ENCODE data around the gene SYT9.

The SYT9 gene, protein sequence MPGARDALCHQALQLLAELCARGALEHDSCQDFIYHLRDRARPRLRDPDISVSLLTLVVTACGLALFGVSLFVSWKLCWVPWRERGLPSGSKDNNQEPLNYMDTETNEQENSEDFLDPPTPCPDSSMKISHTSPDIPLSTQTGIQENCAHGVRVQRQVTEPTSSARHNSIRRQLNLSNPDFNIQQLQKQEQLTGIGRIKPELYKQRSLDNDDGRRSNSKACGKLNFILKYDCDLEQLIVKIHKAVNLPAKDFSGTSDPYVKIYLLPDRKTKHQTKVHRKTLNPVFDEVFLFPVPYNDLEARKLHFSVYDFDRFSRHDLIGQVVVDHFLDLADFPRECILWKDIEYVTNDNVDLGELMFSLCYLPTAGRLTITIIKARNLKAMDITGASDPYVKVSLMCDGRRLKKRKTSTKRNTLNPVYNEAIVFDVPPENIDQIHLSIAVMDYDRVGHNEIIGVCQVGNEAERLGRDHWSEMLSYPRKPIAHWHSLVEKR

GRCh38 chr11:7251836-7252682 is at the start of gene SYT9:
Gene SYT9, plus strand, starts transcription at chr11:7251904. Its CDS starts 283 bp downstream, at chr11:7252187.
- peak; percentile 35 to 89 (median 78) for DNase-seq
- intact Hi-C loops (cut with DNase I) = loop anchor here (10.0 kb wide), 1 partner anchor 733 kb away; the partner anchor contains the start of gene EIF3F

DNA sequence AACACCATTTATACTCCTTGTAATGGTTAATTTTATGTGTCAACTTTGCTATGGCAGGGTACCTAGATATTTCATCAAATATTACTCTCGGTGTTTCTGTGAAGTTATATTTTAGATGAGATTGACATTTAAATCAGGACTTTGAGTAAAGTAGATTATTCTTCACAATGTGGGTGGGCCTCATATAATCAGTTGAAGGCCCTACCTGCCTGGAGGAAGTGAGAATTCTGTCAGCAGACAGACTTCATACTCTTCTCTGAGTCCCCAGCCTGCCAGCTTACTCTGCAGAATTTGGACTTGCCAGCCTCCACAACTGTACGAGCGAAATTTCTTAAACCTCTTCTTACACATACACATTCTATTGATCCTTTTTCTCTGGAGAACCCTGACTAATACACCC is 49.3 kb upstream of the SYT9 start:
- intact Hi-C loops (cut with DNase I) = no loop called here
- DNase-seq = no peak

GRCh38 chr11:7204778-7205177 is 46.9 kb upstream of the SYT9 start:
- intact Hi-C loops (cut with DNase I) = no loop called here
- no peak for DNase-seq

DNA sequence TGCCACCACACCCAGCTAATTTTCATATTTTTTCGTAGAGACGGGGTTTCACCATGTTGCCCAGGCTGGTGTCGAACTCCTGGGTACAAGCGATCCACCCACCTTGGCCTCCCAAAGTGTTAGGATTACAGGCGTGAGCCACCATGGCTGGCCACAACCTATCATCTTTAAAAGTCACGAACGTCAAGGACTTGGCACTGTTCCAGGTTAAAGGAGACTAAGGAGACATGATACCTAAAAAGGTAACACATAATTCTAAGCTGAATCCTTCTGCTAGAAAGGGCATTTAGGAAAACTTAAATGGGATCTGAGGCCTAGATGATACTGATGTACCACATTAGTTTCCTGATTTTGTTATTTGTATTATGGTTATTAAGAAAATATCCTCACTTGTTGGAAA is 43.3 kb upstream of the SYT9 start:
- DNase-seq = no peak
- intact Hi-C loops (cut with DNase I) = no loop called here

- DNase-seq = no peak
- intact Hi-C loops (cut with DNase I) = no loop called here
Measured at GRCh38 chr11:7219491-7219890, 32.2 kb upstream of the SYT9 start.

GRCh38 chr11:7220636-7221035 is 31.1 kb upstream of the SYT9 start:
- DNase-seq = no peak
- intact Hi-C loops (cut with DNase I) = no loop called here

GRCh38 chr11:7222619-7223018 is 29.1 kb upstream of the SYT9 start:
- DNase-seq = no peak
- intact Hi-C loops (cut with DNase I) = no loop called here

DNA sequence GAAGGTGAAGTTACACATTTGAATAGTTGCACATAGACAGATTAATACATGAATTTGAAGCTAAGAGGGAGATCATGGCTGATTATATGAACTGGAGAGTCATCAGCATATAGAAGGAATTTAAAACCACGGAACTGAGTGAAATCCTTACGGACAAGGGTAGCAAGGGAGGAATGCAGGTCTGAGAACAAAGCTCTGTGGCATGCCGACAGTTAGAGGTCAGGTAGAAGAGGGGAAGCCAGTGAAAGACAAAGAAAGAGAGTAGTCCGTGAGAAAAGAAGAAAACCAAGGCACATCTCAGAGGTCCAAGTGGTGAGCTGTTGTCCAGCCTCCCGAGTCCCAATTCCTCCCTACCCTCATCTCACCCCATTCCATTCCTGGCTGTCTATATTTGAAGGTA is 11.8 kb upstream of the SYT9 start:
- intact Hi-C loops (cut with DNase I) = no loop called here

GRCh38 chr11:7245341-7245740 is 6.4 kb upstream of the SYT9 start:
- intact Hi-C loops (cut with DNase I) = no loop called here
- DNase-seq = no peak

More for the DNA sequence above, 11.8 kb upstream of the SYT9 start:
- no peak for DNase-seq

DNA sequence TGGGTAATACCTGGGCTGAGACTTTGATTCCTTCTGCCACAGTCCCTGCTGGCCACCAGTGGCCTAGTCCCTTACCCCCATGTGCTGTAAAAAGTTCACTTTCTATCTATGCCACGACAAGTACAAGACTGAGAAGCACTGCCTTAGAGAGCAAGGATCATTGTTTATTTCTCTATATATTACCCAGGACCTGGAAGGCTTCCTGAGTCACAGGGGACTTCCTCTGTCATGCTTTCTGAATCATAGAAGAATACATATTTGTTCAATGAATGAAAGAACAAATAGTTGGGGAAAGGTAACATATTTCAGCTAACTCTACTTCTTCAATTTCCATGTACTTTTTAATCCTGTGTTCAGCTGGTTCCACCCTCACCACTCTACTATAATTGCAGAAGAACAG is 5.5 kb upstream of the SYT9 start:
- intact Hi-C loops (cut with DNase I) = no loop called here
- DNase-seq = no peak

GRCh38 chr11:7250166-7250565 is 1.5 kb upstream of the SYT9 start:
- no peak for DNase-seq
- intact Hi-C loops (cut with DNase I) = loop anchor here (10.0 kb wide), 1 partner anchor 735 kb away; the partner anchor contains the start of gene EIF3F

DNA sequence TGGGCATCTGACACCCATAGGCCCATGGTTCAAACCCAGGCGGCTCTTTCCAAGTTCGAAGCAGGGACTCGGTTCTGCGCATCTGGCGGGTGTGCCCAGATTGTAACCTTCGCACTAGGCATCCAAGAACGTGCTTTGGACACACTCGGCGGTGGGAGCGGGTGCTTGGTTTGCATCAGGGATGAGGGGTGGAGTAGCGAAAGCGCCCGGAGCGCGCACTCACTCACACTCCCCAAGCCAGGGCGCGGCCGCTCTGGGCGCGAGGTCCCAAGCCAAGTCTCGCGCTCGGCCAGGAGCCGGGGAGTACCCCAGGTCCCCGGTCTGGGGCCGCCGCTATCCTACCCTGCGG is 243 bp upstream of the SYT9 start:
- intact Hi-C loops (cut with DNase I) = loop anchor here (10.0 kb wide), 1 partner anchor 733 kb away; the partner anchor contains the start of gene EIF3F
- peak in 3 of 42 donors; percentile 4 to 36 (median 10) for DNase-seq

DNA sequence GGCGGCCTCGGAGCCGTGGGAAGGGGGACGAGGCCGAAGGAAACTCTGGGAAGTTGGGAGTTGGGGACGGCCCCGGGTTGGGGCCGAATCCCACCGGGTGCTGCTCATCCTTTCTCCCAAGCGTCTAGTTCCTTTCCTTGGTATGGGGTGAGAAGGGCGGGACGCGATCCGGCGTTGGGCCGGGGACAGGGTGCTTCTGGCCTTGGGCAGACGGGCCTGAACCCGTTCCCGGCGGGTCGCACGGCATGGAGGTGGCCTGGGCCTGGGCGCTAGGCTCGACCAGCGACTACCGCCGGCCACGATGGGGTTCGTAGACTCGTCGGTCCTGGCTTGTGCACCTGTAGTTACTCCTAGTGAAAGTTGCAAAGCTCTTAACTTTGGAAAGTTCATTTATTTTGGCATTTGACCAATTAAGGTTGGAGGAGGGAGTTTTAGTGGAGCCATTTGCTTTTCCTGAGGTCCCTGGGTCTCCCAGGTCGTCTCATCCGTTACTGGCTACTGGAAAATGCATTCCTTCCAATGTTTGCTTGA is 1.0 kb downstream of the SYT9 start:
- DNase-seq = peak in 30 of 42 donors; percentile 2 to 58 (median 14)
- intact Hi-C loops (cut with DNase I) = loop anchor here (10.0 kb wide), 1 partner anchor 732 kb away; the partner anchor contains the start of gene EIF3F

DNA sequence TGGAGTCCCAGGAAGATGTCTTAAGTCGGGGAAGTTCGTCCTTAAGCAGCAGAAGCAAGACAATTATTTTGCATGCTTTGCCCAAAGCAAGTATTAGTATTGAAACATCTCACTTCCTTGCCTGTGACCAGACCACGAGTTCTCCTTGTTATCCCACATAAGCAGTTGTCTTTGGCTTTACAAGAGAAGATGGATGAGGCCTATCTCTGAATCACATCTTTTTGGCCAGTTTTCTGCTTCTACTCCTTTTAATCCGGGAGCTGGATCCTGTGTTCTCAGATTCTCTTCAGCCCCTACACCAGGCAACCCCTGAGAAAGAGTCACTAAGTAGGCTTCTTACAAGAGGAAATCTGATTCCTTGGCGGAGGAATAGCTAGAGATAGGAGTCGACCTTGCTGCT is 2.1 kb downstream of the SYT9 start:
- DNase-seq = no peak
- intact Hi-C loops (cut with DNase I) = loop anchor here (10.0 kb wide), 1 partner anchor 731 kb away; the partner anchor contains the start of gene EIF3F

DNA sequence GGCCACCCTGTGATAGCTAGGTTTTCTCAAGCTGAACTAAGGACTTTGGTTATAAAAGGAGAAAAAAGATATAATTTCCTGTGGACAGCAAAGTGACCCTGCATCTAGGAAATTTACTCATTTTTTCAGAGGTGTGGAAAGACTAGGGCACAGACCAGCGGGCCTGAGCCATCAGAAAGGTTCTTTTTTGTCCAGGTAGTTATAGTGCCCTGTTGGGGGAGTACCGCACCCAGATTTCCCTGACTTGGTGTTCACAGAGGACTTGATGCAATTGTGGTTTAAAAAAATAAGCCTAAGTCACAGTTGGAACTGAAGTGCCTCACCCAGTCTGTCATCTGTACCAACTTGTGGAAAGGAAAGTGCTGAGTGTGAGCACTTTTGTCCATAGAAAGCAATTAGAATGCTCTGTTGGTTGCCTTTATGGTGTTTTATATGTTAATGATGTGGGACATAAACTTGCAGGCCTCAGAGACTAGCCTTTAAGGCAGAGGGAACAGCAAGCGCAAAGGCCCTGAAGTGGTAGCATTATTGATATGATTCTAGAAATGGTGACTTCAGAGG is 3.1 kb downstream of the SYT9 start:
- intact Hi-C loops (cut with DNase I) = loop anchor here (10.0 kb wide), 1 partner anchor 730 kb away; the partner anchor contains the start of gene EIF3F

GRCh38 chr11:7256943-7257342 is 5.2 kb downstream of the SYT9 start:
- intact Hi-C loops (cut with DNase I) = loop anchor here (10.0 kb wide), 1 partner anchor 728 kb away; the partner anchor contains the start of gene EIF3F
- DNase-seq = no peak

More for the DNA sequence above, 3.1 kb downstream of the SYT9 start:
- no peak for DNase-seq

DNA sequence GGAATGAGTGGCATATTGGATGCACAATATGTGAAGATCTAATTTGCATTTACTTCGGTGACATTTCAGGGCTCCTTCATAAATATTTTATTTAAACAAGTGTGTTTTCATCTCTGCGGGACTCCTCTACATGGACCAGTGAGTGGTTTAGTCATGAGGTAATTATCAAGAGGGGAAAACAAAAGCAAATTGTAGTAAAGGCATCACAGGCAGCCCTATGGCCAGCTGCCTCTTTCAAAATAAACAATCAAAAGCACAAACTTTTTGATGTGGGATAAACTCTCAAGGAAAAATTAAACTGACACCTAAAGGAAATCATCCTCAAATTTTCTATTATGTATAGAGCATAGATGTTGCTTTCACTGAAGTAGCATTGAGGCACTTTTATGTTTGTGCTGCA is 6.0 kb downstream of the SYT9 start:
- DNase-seq = peak in 2 of 42 donors; percentile 10 to 34
- intact Hi-C loops (cut with DNase I) = loop anchor here (10.0 kb wide), 1 partner anchor 727 kb away; the partner anchor contains the start of gene EIF3F

DNA sequence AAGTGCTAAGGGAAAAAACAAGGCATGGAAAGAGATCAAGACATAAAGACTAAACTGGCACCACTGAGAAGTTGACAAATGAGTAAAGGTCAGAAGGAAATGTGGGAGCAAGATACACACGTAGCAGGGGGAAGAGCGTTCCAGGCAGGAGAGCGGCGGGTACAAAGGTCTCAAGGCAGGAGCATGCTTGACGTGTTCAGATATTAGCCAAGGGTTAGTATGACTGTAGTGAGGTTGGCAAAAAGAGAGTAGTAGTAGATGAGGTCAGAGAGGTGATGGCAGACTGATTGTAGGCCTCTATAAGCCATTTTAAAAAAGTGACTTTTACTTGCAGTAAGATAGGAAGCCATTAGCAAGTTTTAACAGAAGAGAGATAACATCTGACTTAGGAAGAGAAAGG is 9.9 kb downstream of the SYT9 start:
- no peak for DNase-seq
- intact Hi-C loops (cut with DNase I) = no loop called here

- DNase-seq = no peak
- intact Hi-C loops (cut with DNase I) = no loop called here
Measured at GRCh38 chr11:7262672-7263071, 11.0 kb downstream of the SYT9 start.
